Measurements from ENCODE around the gene SNX22.

Gene SNX22

DNA sequence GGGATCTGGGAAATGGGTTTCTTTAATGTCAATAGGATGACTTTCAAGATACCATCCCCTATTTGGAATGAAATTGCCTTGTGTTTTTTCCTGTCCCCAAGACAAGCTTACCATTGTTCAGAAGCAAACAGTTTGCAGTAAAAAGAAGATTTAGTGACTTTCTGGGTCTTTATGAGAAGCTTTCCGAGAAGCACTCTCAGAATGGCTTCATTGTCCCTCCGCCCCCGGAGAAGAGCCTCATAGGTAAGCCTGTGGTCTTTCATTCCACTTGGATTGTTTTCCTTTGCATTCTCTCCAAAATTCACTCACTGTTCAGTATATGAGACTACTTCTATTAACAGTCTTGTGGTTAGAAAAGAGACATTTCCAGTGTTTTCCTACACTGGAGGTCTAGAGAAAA lies 25.6 kb upstream of the SNX22 start:
- H3K27ac ChIP-seq = no peak overlapping the region

DNA sequence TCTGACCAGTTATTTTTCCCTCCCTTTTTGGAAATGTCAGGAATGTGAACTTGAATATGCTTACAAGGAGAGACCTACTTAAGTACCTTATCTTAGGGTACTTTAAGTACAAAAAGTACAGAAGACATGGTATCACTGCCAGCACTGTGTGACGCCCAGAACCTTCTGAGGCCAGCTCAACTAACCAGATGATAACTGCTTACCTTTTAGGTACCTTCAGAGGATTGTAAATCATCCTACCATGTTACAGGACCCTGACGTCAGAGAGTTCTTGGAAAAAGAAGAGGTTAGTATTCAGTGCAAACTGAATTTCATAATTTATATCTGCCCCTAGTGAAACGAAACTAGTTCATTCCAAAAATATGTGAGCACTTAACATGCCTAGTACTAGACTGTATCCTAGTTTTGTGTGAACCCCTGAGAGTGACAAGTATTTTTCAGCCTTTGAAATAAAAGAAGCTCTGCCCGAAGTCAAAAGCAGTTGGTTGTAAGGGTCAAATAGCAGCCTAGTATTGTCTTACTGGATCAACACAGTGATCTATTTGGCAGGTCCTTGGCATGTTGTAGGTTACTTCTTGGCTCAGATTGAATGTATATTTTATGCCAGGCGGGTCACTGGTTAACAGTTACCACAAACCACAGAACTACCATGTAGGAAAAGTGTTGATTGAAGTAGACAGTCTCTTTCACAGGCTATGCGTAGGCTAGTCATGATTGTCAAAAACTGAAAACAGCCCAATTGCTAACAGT lies 23.8 kb upstream of the SNX22 start:
- Histone ChIP-seq H3K4me3 (no peak overlapping the region), H3K27ac (no peak overlapping the region)
- TF ChIP-seq, protein P1, sequence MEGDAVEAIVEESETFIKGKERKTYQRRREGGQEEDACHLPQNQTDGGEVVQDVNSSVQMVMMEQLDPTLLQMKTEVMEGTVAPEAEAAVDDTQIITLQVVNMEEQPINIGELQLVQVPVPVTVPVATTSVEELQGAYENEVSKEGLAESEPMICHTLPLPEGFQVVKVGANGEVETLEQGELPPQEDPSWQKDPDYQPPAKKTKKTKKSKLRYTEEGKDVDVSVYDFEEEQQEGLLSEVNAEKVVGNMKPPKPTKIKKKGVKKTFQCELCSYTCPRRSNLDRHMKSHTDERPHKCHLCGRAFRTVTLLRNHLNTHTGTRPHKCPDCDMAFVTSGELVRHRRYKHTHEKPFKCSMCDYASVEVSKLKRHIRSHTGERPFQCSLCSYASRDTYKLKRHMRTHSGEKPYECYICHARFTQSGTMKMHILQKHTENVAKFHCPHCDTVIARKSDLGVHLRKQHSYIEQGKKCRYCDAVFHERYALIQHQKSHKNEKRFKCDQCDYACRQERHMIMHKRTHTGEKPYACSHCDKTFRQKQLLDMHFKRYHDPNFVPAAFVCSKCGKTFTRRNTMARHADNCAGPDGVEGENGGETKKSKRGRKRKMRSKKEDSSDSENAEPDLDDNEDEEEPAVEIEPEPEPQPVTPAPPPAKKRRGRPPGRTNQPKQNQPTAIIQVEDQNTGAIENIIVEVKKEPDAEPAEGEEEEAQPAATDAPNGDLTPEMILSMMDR (IDR thresholded peaks at IDR 0.05) = no peak
- DNase-seq (ENCODE audit: low spot score) = no peak

More for the DNA sequence above, 25.6 kb upstream of the SNX22 start:
- no peak for DNase-seq (ENCODE audit: low spot score)
- H3K4me3 ChIP-seq = no peak overlapping the region
- TF ChIP-seq, protein P1 (IDR thresholded peaks at IDR 0.05) = no peak

DNA sequence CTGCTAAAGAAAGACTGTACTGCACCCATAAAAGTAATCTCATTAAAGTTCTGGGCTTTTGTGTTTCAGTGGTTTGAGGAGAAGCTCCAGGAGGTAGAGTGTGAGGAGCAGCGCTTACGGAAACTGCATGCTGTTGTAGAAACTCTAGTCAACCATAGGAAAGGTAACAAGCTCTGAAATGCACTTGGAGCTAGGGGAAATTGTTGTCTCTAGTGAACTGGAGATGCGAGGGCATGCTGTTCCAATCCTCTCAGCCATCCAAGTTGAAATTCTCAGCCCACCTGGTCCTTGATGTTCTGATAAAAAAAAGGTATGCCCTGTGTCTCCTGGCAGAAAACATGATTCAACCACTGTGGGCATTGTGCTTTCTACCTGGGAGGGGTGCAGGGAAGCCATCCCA lies 21.4 kb upstream of the SNX22 start:
- Histone ChIP-seq H3K4me3 (no peak overlapping the region), H3K27ac (no peak overlapping the region)
- DNase-seq (ENCODE audit: low spot score) = no peak
- TF ChIP-seq, protein P1 (IDR thresholded peaks at IDR 0.05) = no peak

DNA sequence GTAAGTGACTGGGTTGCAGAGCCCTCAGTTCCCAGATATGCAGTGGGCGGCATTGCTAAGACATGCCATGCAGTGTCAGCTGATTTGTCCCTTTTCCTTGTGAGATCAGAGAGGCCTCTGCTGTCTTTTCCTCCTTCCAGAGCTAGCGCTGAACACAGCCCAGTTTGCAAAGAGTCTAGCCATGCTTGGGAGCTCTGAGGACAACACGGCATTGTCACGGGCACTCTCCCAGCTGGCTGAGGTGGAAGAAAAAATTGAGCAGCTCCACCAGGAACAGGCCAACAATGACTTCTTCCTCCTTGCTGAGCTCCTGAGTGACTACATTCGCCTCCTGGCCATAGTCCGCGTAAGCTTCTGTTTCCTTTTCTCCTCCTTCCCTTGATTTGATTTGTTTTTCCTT lies 20.0 kb upstream of the SNX22 start:
- H3K4me3 ChIP-seq = no peak overlapping the region
- no peak for DNase-seq (ENCODE audit: low spot score)
- TF ChIP-seq, protein P1 (IDR thresholded peaks at IDR 0.05) = no peak

DNA sequence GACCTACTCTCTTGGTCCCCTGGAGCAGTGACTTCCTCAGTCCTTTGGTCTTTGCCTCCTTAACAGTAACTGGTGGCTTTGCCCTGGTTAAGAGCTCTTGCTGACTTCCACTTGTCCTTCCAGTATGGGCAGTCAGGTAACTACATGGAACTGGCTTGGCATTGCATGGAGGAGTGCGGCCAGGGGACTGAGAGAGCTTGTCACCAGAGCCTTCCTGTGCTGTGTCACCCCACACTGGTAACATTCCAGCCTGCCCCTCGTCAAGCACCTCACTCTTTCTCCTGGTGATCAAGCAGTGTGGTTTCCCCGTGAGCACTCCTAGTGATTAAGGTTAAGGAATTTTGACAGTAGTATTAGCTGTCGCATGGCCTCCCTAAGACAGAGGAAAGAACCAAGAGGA lies 19.3 kb upstream of the SNX22 start:
- DNase-seq (ENCODE audit: low spot score) = no peak
- Histone ChIP-seq H3K27ac (no peak overlapping the region), H3K4me3 (no peak overlapping the region)
- TF ChIP-seq, protein P1 (IDR thresholded peaks at IDR 0.05) = no peak

More for the DNA sequence above, 20.0 kb upstream of the SNX22 start:
- H3K27ac ChIP-seq = no peak overlapping the region

DNA sequence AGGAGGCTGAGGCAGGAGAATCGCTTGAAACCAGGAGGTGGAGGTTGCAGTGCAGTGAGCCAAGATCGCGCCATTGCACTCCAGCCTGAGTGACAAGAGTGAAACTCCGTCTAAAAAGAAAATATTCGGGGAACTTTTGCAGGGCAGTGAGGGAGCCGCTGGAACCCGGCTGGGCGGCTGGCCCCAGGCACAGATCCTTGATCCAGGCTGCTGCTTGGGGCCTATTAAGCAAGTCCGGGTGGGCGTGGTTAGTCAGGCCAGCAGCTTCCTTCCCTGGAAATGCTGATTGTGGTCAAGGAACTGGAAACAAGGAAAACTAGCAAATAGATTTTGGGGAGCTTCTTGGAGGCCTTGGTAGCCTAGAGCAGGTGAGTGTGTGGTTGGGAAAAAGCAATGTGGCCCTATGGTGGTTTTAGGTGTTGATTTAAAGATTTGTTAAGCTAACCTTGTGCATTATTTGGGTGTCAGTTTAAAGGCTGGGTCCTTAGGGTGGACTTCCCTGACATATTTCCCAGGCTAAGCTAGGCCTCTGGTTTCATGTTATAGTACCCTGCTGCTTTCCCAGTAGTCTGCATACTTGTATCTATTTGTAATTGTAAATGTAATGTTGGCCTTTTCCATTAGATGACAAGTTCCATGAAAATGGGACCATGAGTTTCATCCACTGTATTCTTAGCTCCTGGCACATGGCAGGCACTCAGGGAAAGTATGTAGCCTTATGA lies 17.7 kb upstream of the SNX22 start:
- no peak for DNase-seq (ENCODE audit: low spot score)
- no peak overlapping the region for H3K4me3 ChIP-seq
- H3K27ac ChIP-seq = no peak overlapping the region
- TF ChIP-seq, protein P1 (IDR thresholded peaks at IDR 0.05) = no peak
